Kasumi-1 (cell line): ENCODE results near the gene PTPRZ1.

ENCODE experiments used
- DNase-seq, 2 experiments: peaks; one replicate each; lab custom pipeline; 2025; lab: John Stamatoyannopoulos, UW

PTPRZ1 gene

DNA sequence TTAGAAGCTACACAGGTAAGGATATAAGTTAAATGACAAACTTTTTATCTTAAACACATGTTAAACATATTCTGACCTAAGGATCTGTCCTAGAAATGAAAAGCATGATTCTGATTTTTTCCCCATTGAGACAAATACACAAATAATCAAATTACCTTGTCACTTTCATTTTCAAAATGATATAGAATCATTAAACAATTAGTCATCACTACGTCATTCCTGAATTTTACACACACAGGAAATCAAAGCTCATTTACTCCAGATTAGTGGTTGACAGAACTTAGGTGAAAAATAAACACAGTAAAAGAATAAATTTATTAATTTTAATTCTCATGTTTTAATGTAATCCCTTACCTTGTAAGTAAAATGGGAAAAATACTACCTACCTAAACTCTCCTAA is 182.1 kb downstream of the PTPRZ1 start:
- DNase-seq: no peak

- DNase-seq: no peak
These were observed 184.0 kb downstream of the PTPRZ1 start for GRCh38 chr7:122056977-122057376.

DNA sequence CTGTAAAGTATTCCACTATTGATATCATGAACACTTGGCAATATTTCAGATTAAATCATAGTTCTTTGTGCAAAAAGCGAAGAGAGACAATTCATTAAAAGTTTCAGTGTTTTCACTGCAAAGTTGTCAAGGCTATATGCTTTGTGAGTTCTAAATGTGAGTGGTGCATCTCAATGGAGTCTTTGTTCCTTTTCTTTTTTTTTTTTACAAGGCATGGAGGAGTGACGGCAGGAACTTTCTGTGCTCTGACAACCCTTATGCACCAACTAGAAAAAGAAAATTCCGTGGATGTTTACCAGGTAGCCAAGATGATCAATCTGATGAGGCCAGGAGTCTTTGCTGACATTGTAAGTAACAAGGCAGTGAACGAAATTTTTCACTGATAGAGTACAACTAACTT is 186.6 kb downstream of the PTPRZ1 start:
- DNase-seq: no peak

DNA sequence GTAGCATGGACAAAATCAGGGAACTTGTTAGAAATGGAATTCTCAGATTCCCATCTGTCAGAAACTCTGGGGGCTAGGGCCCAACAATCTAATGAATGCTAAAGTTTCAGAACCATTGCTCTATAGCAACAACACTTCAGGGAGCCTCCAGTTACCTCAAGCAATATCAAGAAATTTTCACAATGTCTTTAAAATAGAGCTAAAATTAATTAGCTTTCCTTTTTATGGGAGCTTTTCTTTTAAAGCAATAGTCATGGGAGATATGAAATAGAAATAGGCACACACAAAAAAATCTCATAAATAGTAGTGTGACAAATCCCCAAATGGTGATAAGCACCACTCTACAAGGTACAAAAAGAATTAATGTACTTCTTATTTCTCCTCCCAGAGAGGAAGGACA is 190.2 kb downstream of the PTPRZ1 start:
- no peak for DNase-seq

- no peak for DNase-seq
These were observed 192.0 kb downstream of the PTPRZ1 start for GRCh38 chr7:122064971-122065370.

GRCh38 chr7:122067077-122067476 is 194.1 kb downstream of the PTPRZ1 start:
- no peak for DNase-seq

GRCh38 chr7:122068046-122068445 is 195.1 kb downstream of the PTPRZ1 start:
- no peak for DNase-seq

DNA sequence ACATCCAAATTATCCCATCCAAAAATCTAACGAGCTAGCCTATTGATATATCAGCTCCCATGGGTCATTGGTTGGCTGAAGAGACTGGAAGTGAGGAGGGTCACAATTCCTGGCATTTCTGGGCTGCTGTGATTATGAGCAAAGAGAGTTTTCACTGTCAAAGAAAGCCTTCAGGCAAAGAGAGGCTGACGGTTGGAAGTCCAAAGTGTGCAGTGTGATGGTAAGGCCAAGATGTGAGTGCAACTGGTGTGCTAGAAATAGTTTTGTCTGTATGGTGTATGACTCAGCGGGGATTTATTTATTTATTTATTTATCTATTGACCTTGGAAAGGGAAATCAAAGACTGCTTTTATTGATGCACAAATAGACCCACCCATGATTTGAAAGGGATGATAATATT is 196.0 kb downstream of the PTPRZ1 start:
- DNase-seq: no peak

- no peak for DNase-seq
These were observed 197.1 kb downstream of the PTPRZ1 start for GRCh38 chr7:122070062-122070461.

DNA sequence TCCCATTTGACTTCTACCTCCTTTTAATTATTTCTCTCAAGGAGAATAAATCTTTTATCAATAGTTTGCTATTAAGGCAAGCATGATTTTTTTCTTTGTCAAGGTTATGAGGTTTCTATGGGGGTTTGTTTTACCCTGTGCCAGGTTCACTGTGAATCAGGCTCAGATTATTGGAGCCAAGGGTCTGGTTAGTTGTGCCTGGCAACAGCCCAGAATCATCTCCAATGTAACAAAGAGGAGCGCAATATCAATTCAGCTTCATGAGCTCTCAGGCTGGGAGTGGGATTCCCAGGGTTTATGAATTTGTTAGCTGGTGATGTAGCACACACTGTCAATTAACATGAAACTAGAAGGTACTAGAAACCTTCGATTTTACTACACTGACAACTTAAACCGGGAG is 197.9 kb downstream of the PTPRZ1 start:
- DNase-seq: no peak

DNA sequence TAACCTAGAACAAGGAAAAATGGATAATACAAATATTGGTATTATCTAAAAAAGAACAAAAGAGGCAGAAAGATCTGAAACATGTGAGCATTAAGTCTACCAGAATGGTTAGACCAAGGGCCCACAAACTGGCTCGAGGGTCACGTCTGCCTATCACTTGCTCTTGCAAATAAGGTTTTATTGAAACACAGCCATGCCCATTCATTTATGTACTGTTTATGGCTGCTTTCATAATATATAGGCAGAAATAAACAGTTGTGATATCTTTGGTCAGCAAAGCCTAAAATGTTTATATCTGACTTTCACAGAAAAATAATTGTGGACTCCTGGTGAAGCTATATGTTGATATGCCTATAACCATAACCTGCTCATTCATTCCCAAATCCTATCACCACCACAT is 199.3 kb downstream of the PTPRZ1 start:
- DNase-seq: no peak

DNA sequence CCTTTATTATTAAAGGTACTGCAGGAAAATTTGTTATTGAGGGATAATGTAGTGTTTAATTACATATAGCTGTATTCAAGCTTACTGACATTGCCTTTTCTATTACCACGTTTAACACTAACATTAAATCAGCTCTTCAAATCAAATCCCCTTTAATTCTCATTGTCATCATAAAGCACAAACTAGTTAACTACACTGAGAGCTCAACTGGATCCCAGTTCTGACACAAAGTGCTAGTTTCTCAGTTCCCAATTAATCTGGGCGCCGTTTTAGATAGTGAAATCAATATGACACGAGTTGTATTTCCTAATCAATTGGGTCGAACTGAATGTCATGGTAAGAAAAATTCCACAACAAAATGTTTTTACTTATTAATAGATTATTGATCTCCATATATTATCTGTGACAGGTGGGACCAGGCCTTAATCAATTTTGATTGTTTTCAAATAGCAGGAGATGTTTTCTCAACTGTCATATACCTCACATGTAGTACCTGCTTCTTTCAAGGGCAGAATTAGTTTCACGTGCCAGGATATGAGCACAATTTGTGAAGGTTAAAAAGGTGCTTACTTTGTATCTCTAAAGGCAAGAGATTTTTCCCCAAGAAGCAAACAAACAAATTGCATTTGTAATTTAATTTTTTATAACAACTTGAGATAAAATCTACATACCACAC is 200.1 kb downstream of the PTPRZ1 start:
- no peak for DNase-seq

DNA sequence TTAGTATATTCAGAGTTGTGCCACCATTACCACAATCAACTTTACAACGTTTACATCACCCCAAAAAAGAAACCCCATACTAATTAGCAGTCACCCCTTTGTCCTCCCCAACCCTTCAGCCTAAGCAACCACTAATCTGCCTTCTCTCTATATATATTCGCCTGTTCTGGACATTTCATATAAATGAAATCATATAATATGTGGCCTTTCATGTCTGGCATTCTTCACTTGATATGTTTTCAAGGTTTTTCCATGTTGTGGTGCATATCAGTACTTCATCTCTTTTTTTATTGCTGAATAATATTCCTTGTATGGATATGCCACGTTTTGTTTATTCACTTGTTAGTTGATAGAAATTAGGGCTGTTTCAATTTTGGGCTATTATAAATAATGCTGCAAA is 200.7 kb downstream of the PTPRZ1 start:
- DNase-seq: no peak

DNA sequence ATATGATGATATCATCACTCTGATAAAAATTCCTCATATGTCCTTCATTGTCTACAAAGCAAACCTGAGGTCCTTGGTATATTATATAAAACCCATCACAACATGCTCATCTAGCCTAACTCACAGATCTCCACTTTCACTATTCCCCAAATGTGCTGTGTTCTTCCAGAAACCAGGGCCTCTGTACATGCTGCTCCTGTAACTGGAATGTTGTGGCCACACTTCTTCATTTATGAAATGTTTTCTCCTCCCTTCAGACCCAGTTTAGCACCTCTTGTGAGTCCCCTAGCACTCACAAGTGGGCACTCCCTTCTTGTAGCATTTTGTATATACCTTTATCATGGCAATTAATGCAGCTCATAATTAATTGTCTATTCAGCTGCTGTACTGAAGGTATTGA is 209.2 kb downstream of the PTPRZ1 start:
- DNase-seq: no peak

DNA sequence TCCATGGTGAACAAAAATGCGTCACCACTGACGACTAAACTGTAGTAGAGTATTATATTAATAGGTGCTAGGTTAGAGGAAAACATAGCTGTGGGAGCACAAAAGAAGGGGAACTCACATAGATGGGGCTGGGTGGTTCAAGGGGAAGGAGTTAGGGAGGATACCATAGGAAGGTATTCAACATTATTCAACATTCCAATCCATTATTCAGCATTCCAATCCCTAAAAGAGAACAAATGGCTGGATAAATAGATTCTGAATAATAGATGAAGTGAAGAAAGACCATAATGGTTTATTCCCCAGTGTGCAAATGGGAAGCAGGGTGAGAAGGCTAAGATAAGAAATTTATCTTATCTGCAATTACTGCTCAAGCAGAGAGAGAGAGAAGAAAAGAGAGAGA is 209.7 kb downstream of the PTPRZ1 start:
- no peak for DNase-seq

- peak; percentile 61 to 78 for DNase-seq
These were observed 220.2 kb downstream of the PTPRZ1 start for GRCh38 chr7:122092964-122093797.

DNA sequence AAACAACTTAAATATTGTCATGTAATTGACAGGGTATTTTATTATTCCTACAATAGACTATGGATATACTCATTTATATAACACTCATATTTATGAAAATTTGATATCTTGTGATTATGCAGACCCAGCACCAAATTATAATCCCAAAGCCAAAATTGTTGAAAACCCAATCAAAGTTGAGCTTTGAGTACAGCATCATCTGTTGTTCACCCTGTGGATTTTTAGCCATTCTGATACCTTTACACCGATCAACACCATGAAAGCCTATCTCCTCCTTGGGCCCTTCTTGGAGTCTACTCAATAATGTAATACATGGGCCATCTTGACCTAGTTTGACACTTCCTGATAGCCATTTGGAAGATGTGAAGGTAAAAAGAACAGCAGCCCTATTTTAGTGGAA is 221.6 kb downstream of the PTPRZ1 start:
- DNase-seq: no peak

DNA sequence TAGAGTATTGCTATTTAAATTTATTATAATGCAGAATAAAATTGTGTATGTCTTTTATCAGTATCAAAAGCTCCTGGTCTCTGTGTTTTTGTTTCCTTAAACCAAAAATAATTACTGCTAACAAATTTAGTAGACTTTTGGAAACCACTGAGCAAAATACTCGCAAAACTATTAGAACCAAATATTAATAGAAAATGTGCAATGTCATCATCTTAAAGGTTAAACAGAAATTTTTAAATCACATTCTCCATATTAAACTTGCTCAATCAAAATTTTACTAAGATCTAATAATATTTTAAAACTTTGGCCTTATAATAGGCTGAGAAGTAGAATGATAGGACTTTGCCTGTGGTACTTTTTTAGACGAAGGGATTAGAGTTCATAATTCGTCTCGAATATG is 222.7 kb downstream of the PTPRZ1 start:
- DNase-seq: no peak

DNA sequence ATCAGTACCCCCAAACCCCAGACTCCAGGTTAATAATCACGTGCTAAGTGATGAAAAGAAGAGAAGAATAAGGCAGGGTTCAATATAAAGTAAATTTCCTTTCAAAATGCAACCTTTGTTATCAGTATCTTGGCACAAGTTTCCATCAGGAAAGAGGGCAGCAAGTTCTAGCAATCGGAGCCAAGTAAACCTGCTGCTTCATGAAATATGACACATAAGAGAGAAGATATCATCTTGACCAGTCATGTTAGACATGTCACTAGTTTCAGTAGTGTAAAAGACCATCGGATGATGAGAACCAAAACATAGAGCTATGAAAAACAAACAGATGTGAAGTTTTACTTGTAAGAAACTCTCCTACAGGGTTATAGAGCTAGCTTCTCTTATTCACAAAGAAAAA is 227.1 kb downstream of the PTPRZ1 start:
- DNase-seq: no peak

DNA sequence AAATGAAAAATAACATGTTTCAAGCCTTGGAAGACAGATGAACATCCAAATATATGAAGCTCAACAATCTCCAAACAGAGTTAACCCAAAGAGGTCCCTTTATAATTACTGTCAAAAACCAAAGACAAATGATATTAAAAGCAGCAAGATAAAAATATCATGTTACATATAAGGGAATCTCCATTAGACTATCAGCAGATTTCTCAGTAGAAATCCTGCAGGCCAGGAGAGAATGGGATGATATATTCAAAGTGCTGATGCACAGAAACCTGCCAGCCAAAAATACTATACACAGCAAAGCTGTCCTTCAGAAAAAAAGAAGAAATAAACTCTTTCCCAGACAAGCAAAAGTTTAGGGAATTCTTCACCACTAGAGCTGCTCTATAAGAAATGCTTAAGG is 230.1 kb downstream of the PTPRZ1 start:
- DNase-seq: no peak
